ENCODE measurements around the gene TSNAXIP1. TPM values are rescaled to one million over a fixed set of nuclear protein-coding genes. Genes with fewer than 3 reads are reported as not detected.

Gene TSNAXIP1, protein sequence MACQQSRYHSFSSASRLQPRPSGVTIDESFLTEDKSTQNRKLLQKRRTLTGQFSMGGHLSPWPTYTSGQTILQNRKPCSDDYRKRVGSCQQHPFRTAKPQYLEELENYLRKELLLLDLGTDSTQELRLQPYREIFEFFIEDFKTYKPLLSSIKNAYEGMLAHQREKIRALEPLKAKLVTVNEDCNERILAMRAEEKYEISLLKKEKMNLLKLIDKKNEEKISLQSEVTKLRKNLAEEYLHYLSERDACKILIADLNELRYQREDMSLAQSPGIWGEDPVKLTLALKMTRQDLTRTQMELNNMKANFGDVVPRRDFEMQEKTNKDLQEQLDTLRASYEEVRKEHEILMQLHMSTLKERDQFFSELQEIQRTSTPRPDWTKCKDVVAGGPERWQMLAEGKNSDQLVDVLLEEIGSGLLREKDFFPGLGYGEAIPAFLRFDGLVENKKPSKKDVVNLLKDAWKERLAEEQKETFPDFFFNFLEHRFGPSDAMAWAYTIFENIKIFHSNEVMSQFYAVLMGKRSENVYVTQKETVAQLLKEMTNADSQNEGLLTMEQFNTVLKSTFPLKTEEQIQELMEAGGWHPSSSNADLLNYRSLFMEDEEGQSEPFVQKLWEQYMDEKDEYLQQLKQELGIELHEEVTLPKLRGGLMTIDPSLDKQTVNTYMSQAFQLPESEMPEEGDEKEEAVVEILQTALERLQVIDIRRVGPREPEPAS
- total RNA-seq (2022; extraction: Qiagen RNA extraction), result 0.21 to 0.63 TPM (median 0.44 TPM) in 5 replicates

DNA sequence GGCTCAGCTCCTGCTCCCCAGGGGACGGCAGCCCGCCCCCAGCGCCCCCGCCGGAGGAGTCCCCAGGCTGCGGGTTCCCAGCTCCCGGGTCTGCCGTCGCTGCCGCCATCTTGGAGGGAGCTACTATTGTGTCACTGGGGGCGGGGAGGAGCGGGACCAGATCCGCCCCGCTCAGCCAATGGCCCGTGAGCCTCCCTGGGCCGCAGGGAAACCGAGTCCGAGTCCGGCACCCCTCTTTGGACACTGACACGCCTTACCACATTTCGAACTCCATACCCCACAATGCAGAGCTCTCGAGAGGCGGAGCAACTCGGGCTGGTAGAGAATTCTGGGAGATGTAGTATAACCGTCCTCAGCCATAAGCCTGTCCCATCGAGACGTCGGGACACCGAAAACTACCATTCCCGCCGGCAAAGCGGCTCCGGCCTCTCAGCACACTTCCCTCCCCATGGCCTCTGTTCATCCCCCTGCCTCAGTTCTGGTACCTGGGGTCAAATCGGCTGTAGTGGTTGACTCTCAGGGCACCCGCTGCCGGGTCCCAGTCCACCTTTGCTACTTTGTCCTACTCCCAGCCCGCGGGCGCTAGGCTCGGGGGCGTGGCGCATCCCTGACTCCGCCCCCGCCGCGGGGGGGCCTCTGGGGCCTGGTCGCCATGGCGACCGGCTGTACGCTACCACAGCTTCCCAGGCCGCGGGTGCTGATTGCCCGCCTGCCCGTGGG is at the start of gene TSNAXIP1, which contains the start of gene RANBP10:
Gene TSNAXIP1, plus strand, starts transcription at position 462 of the 720 bp plus-strand sequence. CDS start 261 bp downstream, outside the sequence.
Gene RANBP10, minus strand, starts transcription at position 133 of the 720 bp plus-strand sequence. Its CDS starts 24 bp downstream, at position 109.

DNA sequence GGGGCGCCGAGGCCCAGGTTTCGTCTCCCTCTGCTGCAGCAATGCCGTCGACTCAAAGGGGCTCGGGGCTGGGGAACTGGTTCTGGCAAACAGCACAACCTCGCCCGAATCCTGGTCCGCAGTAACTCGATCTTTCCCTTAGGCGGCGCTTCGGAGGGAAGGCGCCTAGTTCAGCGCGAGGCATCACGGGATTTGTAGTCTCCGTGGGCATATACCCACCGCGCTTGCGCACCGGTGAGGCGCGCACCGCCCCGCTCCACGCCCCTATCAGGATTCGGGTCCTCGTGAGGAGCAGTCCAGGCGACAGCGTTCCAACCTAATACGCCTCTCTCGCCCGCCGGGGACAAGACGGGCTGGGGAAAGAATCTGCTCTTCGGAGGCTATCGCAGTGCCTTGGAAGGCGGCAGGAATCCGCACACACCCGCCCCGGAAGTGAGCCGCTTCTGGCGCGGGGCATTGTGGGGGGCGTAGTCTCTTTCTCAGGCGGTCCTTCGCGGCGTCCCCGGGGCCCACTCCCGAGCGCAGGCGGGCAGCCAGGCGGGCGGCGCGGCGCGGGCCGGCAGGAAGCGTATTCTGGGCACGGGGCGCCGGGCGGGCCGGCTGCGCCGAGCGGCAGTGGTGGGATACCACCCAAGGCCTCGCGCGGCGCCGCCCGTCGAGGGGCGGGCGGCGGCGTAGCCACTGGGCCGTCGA is 35.3 kb downstream of the TSNAXIP1 start, which contains the start of gene THAP11:
Gene THAP11, plus strand, starts transcription at position 505 of the 693 bp plus-strand sequence. CDS start 235 bp downstream, outside the sequence.

DNA sequence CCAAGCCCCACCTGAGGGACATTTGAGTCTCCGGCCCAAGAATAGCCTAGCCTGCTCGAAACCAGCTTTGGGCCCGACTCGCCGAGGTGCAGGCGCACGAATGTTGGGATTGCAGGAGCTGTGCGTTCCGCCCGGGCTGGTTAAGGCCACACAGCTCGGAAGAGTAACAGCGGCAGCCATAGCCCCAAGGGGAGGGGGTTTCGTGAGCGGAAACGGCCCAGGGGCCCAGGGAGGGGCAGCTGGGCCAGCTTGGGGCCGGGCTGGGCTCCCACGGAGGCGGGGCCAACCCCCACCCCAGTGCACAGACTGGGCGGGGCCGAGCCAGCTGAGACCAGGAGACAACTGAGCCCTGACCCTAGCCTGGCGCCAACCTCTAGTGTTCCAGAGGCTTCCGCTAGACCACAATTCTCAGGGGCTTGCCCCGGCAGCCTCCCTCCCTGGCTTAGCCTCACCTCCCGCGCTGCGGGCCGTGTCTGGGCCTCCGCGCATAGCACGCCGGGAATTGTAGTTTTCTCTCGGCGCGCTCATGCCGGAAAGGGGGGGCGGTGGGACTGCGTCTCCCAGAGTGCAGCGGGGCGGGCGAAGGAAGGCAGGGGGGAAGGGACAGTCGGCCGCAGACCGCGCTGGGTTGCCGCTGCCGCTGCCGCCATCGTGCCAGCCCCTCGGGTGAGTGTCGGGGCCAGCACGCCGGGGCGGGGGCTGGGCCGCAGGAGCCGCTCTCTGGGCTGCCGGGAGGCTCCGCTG is 39.8 kb downstream of the TSNAXIP1 start, which contains the start of gene NUTF2:
Gene NUTF2, plus strand, starts transcription at position 614 of the 744 bp plus-strand sequence. CDS start 18,198 bp downstream, outside the sequence.

DNA sequence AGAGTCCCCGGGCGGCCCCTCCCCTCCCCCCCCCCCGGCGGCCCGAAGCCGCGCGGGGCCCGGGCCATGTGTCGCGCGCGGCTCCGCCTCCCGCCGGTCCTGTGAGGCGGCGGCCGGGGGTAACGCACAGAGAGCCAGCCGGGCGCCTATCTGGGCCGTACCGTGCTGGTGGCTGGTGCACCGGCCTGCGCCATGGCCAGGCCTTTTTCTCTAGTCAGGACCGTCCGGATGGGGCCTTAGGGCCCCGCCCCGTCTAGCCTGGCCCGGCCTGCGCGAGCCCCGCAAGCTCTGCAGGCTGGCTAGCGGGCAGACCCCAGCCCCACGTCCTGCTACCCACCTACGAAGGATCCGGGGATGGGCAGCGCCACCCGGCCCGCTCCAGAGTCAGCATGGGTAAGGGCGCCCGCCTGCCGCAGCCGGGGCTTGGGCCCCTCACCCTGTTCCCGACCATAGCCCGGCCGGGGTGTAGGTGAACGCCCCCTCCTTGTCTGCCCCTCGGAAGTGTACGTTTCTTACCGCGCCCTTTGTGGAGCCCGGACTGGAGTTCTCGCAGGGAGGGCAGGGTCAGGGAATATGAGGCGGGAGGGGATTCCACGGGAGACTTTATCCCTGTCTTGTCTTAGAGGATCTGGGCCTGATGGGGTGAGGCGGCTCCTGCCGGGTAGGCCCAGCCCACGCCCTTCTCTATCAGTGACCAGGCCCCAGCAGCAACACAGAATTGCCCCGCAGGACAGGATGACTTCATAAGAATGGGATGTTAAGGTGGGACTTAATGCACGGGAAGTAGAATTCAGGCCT is 40.6 kb downstream of the TSNAXIP1 start, which contains the start of gene CENPT:
Gene CENPT, minus strand, starts transcription at position 630 of the 798 bp plus-strand sequence. CDS start 13,834 bp downstream, outside the sequence.

DNA sequence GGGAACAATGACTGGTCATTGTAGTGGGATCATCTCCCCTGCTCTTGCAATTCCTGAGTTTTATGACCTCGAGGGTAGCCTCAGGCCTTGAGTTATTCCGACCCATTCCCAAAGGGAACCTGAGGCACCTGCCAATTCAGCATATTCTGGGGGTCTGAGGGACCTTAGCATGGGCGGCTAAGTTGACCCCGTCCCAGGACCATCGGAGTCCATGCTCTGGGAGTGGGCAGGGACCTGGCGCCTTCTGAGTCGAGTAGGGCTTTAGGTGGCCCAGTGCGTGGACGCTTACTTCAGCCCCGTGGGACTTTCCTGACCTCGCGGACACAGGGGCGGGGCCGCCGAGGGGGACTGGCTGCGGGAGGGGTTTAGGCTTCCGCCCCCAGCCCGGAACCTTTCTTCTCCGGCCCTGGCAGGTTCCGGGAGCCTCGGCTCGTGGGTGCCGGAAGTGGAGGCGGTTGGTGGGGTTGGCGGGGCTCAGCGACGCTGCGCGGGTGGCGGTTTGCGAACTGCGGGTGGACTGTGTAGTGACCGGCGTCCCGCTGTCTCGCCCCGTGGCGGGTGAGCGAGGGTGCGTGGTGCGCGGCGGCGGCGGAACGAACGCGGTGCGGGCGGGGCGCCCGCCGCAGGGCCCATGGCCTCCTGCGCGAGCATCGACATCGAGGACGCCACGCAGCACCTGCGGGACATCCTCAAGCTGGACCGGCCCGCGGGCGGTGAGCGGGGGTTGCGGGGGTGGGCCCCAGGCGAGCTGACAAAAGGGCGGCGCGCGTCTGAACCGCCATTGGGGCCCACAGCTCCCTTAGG is 66.1 kb downstream of the TSNAXIP1 start, which contains the start of gene EDC4:
Gene EDC4, plus strand, starts transcription at position 422 of the 804 bp plus-strand sequence. Its CDS starts 210 bp downstream, at position 632.

Other genes starting within 250 kb of the TSNAXIP1 start
- gene CTCF, start 244.4 kb upstream of the TSNAXIP1 start, total RNA-seq (2022; extraction: Qiagen RNA extraction), result 32.3 to 36.0 TPM (median 33.3 TPM) in 5 replicates
- 1.2 to 3.1 TPM (median 2.6 TPM) in 5 replicates for gene CARMIL2, start 161.7 kb upstream of the TSNAXIP1 start, total RNA-seq (2022; extraction: Qiagen RNA extraction)
- 31.5 to 38.9 TPM (median 36.7 TPM) in 5 replicates for gene ACD, start 146.6 kb upstream of the TSNAXIP1 start, total RNA-seq (2022; extraction: Qiagen RNA extraction)
- gene PARD6A, start 145.9 kb upstream of the TSNAXIP1 start, total RNA-seq (2022; extraction: Qiagen RNA extraction), result 1.5 to 2.7 TPM (median 2.2 TPM) in 5 replicates
- gene ENKD1, start 140.1 kb upstream of the TSNAXIP1 start, total RNA-seq (2022; extraction: Qiagen RNA extraction), result 5.7 to 12.3 TPM (median 10.1 TPM) in 5 replicates
- 0.08 to 0.15 TPM (median 0.12 TPM) in 4 of 5 replicates, not detected in the other for gene C16orf86, start 140.1 kb upstream of the TSNAXIP1 start, total RNA-seq (2022; extraction: Qiagen RNA extraction)
- gene GFOD2, start 87.6 kb upstream of the TSNAXIP1 start, total RNA-seq (2022; extraction: Qiagen RNA extraction), result 15.6 to 18.9 TPM (median 16.6 TPM) in 5 replicates
- gene RANBP10, start 329 bp upstream of the TSNAXIP1 start, total RNA-seq (2022; extraction: Qiagen RNA extraction), result 8.0 to 9.5 TPM (median 8.4 TPM) in 5 replicates
- 26.5 to 41.7 TPM (median 40.0 TPM) in 5 replicates for gene THAP11, start 35.4 kb downstream of the TSNAXIP1 start, total RNA-seq (2022; extraction: Qiagen RNA extraction)
- gene NUTF2, start 40.0 kb downstream of the TSNAXIP1 start, total RNA-seq (2022; extraction: Qiagen RNA extraction), result 232 to 250 TPM (median 235 TPM) in 5 replicates
- 21.8 to 28.3 TPM (median 26.3 TPM) in 5 replicates for gene CENPT, start 40.8 kb downstream of the TSNAXIP1 start, total RNA-seq (2022; extraction: Qiagen RNA extraction)
- 47.8 to 62.7 TPM (median 58.0 TPM) in 5 replicates for gene EDC4, start 66.2 kb downstream of the TSNAXIP1 start, total RNA-seq (2022; extraction: Qiagen RNA extraction)
- gene NRN1L, start 78.0 kb downstream of the TSNAXIP1 start, total RNA-seq (2022; extraction: Qiagen RNA extraction), result 0.15 to 0.24 TPM (median 0.20 TPM) in 4 of 5 replicates, not detected in the other
- gene PSKH1, start 86.4 kb downstream of the TSNAXIP1 start, total RNA-seq (2022; extraction: Qiagen RNA extraction), result 13.8 to 18.3 TPM (median 16.6 TPM) in 5 replicates
- 1.2 to 1.9 TPM (median 1.5 TPM) in 5 replicates for gene CTRL, start 125.0 kb downstream of the TSNAXIP1 start, total RNA-seq (2022; extraction: Qiagen RNA extraction)
- gene PSMB10, start 130.0 kb downstream of the TSNAXIP1 start, total RNA-seq (2022; extraction: Qiagen RNA extraction), result 37.3 to 52.6 TPM (median 52.0 TPM) in 5 replicates
- 4.5 to 13.3 TPM (median 12.1 TPM) in 5 replicates for gene LCAT, start 137.2 kb downstream of the TSNAXIP1 start, total RNA-seq (2022; extraction: Qiagen RNA extraction)
- gene SLC12A4, start 161.7 kb downstream of the TSNAXIP1 start, total RNA-seq (2022; extraction: Qiagen RNA extraction), result 26.9 to 33.6 TPM (median 29.3 TPM) in 5 replicates
- not detected in 5 replicates for gene DPEP3, start 173.6 kb downstream of the TSNAXIP1 start, total RNA-seq (2022; extraction: Qiagen RNA extraction)
- 0.05 TPM in 1 of 5 replicates, not detected in the others for gene DPEP2, start 192.6 kb downstream of the TSNAXIP1 start, total RNA-seq (2022; extraction: Qiagen RNA extraction)
- gene DPEP2NB, start 209.0 kb downstream of the TSNAXIP1 start, total RNA-seq (2022; extraction: Qiagen RNA extraction), result not detected in 5 replicates
- gene DDX28, start 216.3 kb downstream of the TSNAXIP1 start, total RNA-seq (2022; extraction: Qiagen RNA extraction), result 17.2 to 21.0 TPM (median 19.3 TPM) in 5 replicates
- 16.4 to 17.6 TPM (median 16.9 TPM) in 5 replicates for gene DUS2, start 216.4 kb downstream of the TSNAXIP1 start, total RNA-seq (2022; extraction: Qiagen RNA extraction)